B cell (primary cell): ENCODE data around the gene SPEM3. TPM values are rescaled to one million over a fixed set of nuclear protein-coding genes. Genes with fewer than 3 reads are reported as not detected.

Experiments used
- ATAC-seq: fragments of 200-7000 bp; cut with Tn5 transposase; one replicate; pipeline ENCODE4 v1.10.0; 2021; ENCODE audit warnings: low read depth, mild to moderate bottlenecking, moderate number of reproducible peaks, moderate library complexity
- CTCF ChIA-PET: fragments of 350-600 bp; sonication (Branson Sonifier 250); formaldehyde crosslinking; loops from one replicate; lab custom pipeline; 2021; ENCODE audit warnings: antibody characterized with exemption, inconsistent platforms; lab: Charles Lee
- POLR2A ChIA-PET: fragments of 350-600 bp; sonication (Branson Sonifier 250); formaldehyde crosslinking; loops from one replicate; lab custom pipeline; 2021; ENCODE audit warnings: antibody characterized with exemption; lab: Charles Lee
- DNase-seq: peaks from one replicate; pipeline ENCODE4 v3.0.0; 2013
- H2AFZ ChIP-seq: 2 replicates; pipeline ENCODE4 v1.6.1; 2012; ENCODE audit warnings: mild to moderate bottlenecking, low read depth, low read length; ENCODE audit not compliant: insufficient read depth, poor library complexity, severe bottlenecking
- H3K27ac ChIP-seq, 2 donors: 1 replicate in 1 of 2; 2 replicates in 1 of 2; pipeline ENCODE4 v1.5.1; 2012 to 2013; ENCODE audit warnings: low read length in 2 of 2, mild to moderate bottlenecking in 2 of 2, moderate library complexity in 1 of 2
- H3K27me3 ChIP-seq, 4 experiments: fragments of 200-600 bp in 1 of 4; sonication (generic) in 1 of 4; replicated peaks in 1 of 4; 1 replicate in 2 of 4; 2 replicates in 2 of 4; pipeline versions ENCODE4 v1.6.1 to v1.7.0; 2013 to 2016; ENCODE audit warnings: low read length in 3 of 4, mild to moderate bottlenecking in 2 of 4, mixed read lengths in 1 of 4, moderate library complexity in 1 of 4; ENCODE audit not compliant: insufficient read depth in 4 of 4, control insufficient read depth in 3 of 4; ENCODE audit errors: control extremely low read depth in 1 of 4
- H3K36me3 ChIP-seq, 2 experiments: replicated peaks in 1 of 2; 1 replicate in 1 of 2; 2 replicates in 1 of 2; pipeline versions ENCODE4 v1.6.1 to v1.7.1; 2013; ENCODE audit warnings: low read length in 1 of 2; ENCODE audit not compliant: insufficient read depth in 2 of 2, control insufficient read depth in 1 of 2; ENCODE audit errors: control extremely low read depth in 1 of 2, extremely low read depth in 1 of 2
- H3K4me1 ChIP-seq, 2 donors: fragments of 200-600 bp in 1 of 2; sonication (generic) in 1 of 2; 1 replicate in 1 of 2; 2 replicates in 1 of 2; pipeline versions ENCODE4 v1.5.1 to v1.6.1; 2013 to 2017; ENCODE audit warnings: low read length in 2 of 2; ENCODE audit not compliant: control insufficient read depth in 2 of 2, insufficient read depth in 2 of 2
- H3K4me2 ChIP-seq: replicated peaks from 2 replicates; pipeline ENCODE3; 2012; ENCODE audit warnings: mild to moderate bottlenecking, low read depth, low read length; ENCODE audit not compliant: poor library complexity, severe bottlenecking
- H3K4me3 ChIP-seq, 5 experiments: fragments of 200-600 bp in 1 of 5; sonication (generic) in 1 of 5; 1 replicate in 3 of 5; 2 replicates in 2 of 5; pipeline versions ENCODE4 v1.5.1 to v1.7.0; 2011 to 2016; ENCODE audit warnings: low read length in 4 of 5, mild to moderate bottlenecking in 4 of 5, low read depth in 2 of 5, control low read depth in 1 of 5, moderate library complexity in 1 of 5; ENCODE audit not compliant: insufficient read depth in 1 of 5; ENCODE audit errors: control extremely low read depth in 1 of 5, extremely low read depth in 1 of 5
- H3K79me2 ChIP-seq: fragments of 200-600 bp; sonication (generic); one replicate; pipeline ENCODE4 v1.6.0; 2016; ENCODE audit warnings: low read length; ENCODE audit not compliant: control insufficient read depth, insufficient read depth
- H3K9ac ChIP-seq: fragments of 200-600 bp; sonication (generic); 2 replicates; pipeline ENCODE4 v1.6.1; 2017; ENCODE audit warnings: mild to moderate bottlenecking, low read length, moderate library complexity
- H3K9me3 ChIP-seq, 3 donors: one replicate each; pipeline versions ENCODE4 v1.6.1 to v1.7.1; 2013; ENCODE audit warnings: low read length in 2 of 3; ENCODE audit not compliant: control insufficient read depth in 2 of 3, insufficient read depth in 1 of 3; ENCODE audit errors: control extremely low read depth in 1 of 3
- H4K20me1 ChIP-seq: 2 replicates; pipeline ENCODE4 v1.6.0; 2012; ENCODE audit warnings: mild to moderate bottlenecking, low read length; ENCODE audit not compliant: insufficient read depth, control insufficient read depth, poor library complexity, severe bottlenecking
- H3K27ac Mint-ChIP-seq: one replicate; pipeline ENCODE4 v1.8.0; 2021; ENCODE audit warnings: mixed read lengths
- H3K27me3 Mint-ChIP-seq: one replicate; pipeline ENCODE4 v1.8.0; 2021; ENCODE audit warnings: mixed read lengths
- H3K4me1 Mint-ChIP-seq: one replicate; pipeline ENCODE4 v1.8.0; 2021; ENCODE audit warnings: mixed read lengths
- H3K4me3 Mint-ChIP-seq: one replicate; pipeline ENCODE4 v1.8.0; 2021; ENCODE audit warnings: mixed read lengths
- H3K9me3 Mint-ChIP-seq: one replicate; pipeline ENCODE4 v1.8.0; 2022; ENCODE audit warnings: mixed read lengths; ENCODE audit not compliant: insufficient read depth
- CTCF ChIP-seq: fragments of 200-600 bp; IDR thresholded peaks from one replicate; pipeline ENCODE4 v1.8.0; 2022; ENCODE audit warnings: antibody characterized with exemption, mild to moderate bottlenecking
- EZH2 ChIP-seq: IDR thresholded peaks from 2 replicates; pipeline ENCODE4 v1.6.1; 2012; ENCODE audit warnings: borderline replicate concordance, low read depth, mild to moderate bottlenecking, moderate library complexity, low read length; ENCODE audit not compliant: insufficient read depth, poor library complexity, severe bottlenecking
- WGBS: methylation state at CpG from one replicate; pipeline ENCODE4 v1.1.5; 2013; ENCODE audit warnings: missing lambda C conversion rate; ENCODE audit not compliant: insufficient coverage; 5-methylcytosine and 5-hydroxymethylcytosine counted together
- intact Hi-C: fragments of 100-400 bp; cut with micrococcal nuclease; formaldehyde crosslinking; loops from one replicate; pipeline ENCODE4 v1.10.0; 2022
- polyA plus RNA-seq: library from polyadenylated mRNA; depleted of rRNA; stranded (reverse); fragments of >200 nt; gene quantifications from 2 replicates; pipeline ENCODE4 v1.2.3, GENCODE V29; 2012
- total RNA-seq, 2 donors: library from RNA; stranded (reverse); fragments of 120-200 nt in 1 of 2; gene quantifications; 1 replicate in 1 of 2; 2 replicates in 1 of 2; pipeline versions ENCODE4 v1.2.3 to v1.2.4, GENCODE V29; 2013 to 2022

The SPEM3 gene
- total and polyA plus RNA-seq, 2 donors (not counting 1 experiment from before 2014, with no cell fraction given), result not detected

- POLR2A ChIA-PET, result interaction anchor here (0.6 to 1.3 kb wide), 4 partner anchors 11 to 88 kb away, joined by 3 to 4 read pairs (median 4); partner anchors contain the start of gene ZBTB4
- peaks cover 0 to 29% of the 10 kb centered on the region in 2 experiments for H3K36me3 ChIP-seq
- no peaks in the 10 kb centered on the region for H3K27me3 ChIP-seq
- CTCF ChIA-PET, result no interaction called here
- no peak for DNase-seq
- no peak for ATAC-seq
- Mint-ChIP-seq H3K4me1 (peaks cover 18% of the 10 kb centered on the region), H3K27me3 (no peaks in the 10 kb centered on the region), H3K4me3 (no peak overlapping the region), H3K9me3 (no peaks in the 10 kb centered on the region), H3K27ac (no peak overlapping the region)
- no peak overlapping the region for H3K9ac ChIP-seq
- H3K4me2 ChIP-seq, result no peak overlapping the region
- intact Hi-C loops, result no loop called here
- H3K27ac ChIP-seq, result no peak overlapping the region
- H3K4me3 ChIP-seq, result no peak overlapping the region
- H3K79me2 ChIP-seq, result peaks cover 31% of the 10 kb centered on the region
- TF ChIP-seq CTCF, result no peak
- no peak for TF ChIP-seq EZH2
- H2AFZ ChIP-seq, result no peak overlapping the region
- H4K20me1 ChIP-seq, result peaks cover 40% of the 10 kb centered on the region
- H3K4me1 ChIP-seq, result peaks cover 8 to 13% of the 10 kb centered on the region in 2 donors
- no peaks in the 10 kb centered on the region for H3K9me3 ChIP-seq
- WGBS, result 69% methylated on average over 3 of the region's 9 CpGs
Measured at GRCh38 chr17:7466318-7466638, 37.6 kb downstream of the SPEM3 start.

GRCh38 chr17:7466639-7467341 lies 38.1 kb downstream of the SPEM3 start:
- no peaks in the 10 kb centered on the region for H3K9me3 Mint-ChIP-seq
- Histone ChIP-seq H3K36me3 (peaks cover 0 to 33% of the 10 kb centered on the region in 2 experiments), H3K27ac (no peak overlapping the region), H4K20me1 (peaks cover 42% of the 10 kb centered on the region), H3K4me1 (peaks cover 8 to 18% of the 10 kb centered on the region in 2 donors), H3K79me2 (peaks cover 36% of the 10 kb centered on the region), H3K9ac (no peak overlapping the region), H3K27me3 (no peaks in the 10 kb centered on the region), H3K9me3 (no peaks in the 10 kb centered on the region), H2AFZ (no peak overlapping the region), H3K4me2 (peak overlapping the region; percentile 11), H3K4me3 (no peak overlapping the region)
- POLR2A ChIA-PET, result interaction anchor here (0.6 to 1.3 kb wide), 4 partner anchors 8 to 87 kb away, joined by 3 to 9 read pairs (median 4); partner anchors contain the start of gene ZBTB4
- CTCF ChIA-PET, result no interaction called here
- ATAC-seq (no peak), DNase-seq (no peak)
- H3K27me3 Mint-ChIP-seq, result no peaks in the 10 kb centered on the region
- WGBS, result 89% methylated on average over 14 of the region's 16 CpGs
- intact Hi-C loops, result no loop called here
- H3K4me3 Mint-ChIP-seq, result no peak overlapping the region
- H3K27ac Mint-ChIP-seq, result no peak overlapping the region
- peaks cover 23% of the 10 kb centered on the region for H3K4me1 Mint-ChIP-seq
- TF ChIP-seq CTCF (no peak), EZH2 (no peak)
